GM18870 (cell line): ENCODE data around the gene ZNF358.

Source experiments
- ATAC-seq: cut with Tn5 transposase; IDR thresholded peaks from one replicate; pipeline ENCODE4 v1.9.1; 2021; ENCODE audit warnings: moderate library complexity; ENCODE audit not compliant: unreplicated experiment

ZNF358 gene

DNA sequence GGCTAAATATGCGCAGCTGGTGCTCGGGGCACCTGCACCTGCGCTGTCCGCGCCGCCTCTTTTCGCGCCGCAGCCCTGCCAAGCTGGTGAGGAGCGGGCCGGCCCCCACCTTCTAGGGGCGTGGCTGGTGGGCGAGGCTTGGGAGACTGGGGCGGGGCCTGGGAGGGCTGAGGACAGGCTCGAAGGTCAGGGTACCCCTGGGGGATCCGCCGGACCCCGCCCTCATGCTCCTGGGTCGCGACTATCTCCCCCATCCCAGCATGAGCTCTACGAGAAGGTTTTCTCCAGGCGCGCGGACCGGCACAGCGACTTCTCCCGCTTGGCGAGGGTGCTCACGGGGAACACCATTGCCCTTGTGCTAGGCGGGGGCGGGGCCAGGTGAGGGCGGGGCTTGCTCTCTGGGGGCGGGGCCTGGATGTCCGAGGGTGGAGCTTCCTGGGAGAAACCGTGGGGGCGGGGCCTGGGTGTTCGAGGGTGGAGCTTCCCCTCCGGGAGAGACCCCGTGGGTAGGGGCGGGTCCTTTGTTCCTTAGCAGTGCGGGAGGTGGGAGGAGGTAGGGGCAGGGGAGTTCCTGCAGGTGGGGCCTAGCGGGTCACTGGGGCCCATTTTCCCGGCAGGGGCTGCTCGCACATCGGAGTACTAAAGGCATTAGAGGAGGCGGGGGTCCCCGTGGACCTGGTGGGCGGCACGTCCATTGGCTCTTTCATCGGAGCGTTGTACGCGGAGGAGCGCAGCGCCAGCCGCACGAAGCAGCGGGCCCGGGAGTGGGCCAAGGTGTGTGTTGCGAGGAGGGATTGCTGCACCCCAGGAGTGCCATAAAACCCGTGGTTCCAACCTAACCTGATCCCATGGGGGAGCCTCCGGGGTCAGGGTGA, 39.3 kb downstream of the ZNF358 start:
- ATAC-seq: no peak

DNA sequence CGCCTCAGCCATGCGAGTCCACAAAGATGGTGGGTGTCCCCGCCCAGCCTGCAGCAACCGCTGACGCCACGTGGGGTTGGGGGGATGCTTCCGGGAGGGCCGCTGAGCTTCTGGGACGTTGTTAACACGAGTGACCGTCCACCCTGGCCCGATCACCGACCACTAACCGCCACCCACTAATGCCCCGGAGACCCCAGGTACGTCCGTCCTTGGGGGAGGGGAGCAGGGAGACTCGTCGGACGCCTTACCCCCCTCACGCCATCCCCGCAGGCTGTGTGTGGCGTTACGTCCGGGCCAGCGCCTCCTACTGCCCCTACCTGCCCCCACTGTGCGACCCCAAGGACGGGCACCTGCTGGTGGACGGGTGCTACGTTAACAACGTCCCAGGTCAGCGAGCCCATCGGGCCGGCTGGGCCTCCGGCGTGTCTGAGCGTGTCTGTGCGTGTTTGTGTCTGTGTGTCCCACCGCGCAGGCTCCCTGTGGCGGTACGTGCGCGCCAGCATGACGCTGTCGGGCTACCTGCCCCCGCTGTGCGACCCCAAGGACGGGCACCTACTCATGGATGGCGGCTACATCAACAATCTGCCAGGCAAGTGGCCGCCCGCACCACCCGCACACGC, 40.9 kb downstream of the ZNF358 start:
- no peak for ATAC-seq

DNA sequence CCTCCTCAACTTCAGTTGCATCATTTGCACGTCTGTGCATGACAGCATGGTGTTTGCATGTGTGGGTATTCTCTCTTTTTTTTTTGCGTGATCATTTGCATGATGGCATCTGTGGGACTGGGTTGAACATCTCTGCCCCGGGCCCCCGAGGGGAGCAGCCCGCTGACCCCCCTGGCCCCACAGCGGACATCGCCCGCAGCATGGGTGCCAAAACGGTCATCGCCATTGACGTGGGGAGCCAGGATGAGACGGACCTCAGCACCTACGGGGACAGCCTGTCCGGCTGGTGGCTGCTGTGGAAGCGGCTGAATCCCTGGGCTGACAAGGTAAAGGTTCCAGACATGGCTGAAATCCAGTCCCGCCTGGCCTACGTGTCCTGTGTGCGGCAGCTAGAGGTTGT, 42.8 kb downstream of the ZNF358 start:
- no peak for ATAC-seq

DNA sequence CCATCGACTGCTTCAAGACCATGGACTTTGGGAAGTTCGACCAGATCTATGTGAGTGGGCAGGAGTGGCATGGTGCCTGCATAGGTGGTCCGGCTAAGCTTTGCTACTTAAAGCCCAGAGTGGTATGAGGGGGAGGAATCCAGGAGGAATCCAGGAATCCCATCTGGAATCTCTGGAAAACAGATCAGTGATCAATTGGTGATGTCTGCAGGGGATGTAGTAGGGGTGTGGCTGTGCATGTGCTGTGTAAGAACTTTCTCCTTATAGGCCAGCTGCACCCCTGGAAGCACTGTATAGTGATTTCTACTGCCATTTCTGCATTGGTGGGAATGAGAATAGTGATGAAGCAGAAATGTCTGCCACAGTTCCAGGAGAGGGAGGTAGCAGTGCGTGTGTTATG, 43.2 kb downstream of the ZNF358 start:
- no peak for ATAC-seq

DNA sequence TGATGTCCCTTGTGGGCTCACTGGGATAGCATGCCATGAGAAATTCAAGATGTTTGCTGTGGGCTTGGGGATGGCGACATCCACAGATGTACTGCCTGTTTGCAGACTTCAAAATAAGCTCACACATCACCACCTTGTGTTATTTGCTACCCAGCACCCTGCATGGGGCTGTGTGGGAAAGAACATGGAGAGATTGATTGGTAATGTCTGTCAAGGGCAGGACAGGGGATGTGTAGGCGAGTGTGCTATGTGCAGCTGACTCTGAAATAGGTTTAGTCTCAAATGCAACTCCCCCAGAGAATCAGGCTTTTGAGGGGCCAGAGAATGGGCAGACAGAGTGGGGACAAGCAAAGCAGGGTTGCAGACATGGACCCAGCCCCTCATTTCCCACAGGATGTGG, 44.4 kb downstream of the ZNF358 start:
- no peak for ATAC-seq

DNA sequence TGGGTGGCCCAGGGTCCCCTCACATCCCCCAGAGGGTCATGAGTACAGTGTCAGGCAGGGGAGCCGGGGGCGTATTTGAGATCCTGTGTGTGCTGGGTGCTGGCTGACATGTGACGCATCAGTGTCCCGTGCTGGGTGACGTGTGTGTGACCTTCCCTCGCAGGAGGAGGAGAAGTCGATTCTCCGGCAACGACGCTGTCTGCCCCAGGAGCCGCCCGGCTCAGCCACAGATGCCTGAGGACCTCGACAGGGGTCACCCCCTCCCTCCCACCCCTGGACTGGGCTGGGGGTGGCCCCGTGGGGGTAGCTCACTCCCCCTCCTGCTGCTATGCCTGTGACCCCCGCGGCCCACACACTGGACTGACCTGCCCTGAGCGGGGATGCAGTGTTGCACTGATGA, 45.4 kb downstream of the ZNF358 start:
- no peak for ATAC-seq

DNA sequence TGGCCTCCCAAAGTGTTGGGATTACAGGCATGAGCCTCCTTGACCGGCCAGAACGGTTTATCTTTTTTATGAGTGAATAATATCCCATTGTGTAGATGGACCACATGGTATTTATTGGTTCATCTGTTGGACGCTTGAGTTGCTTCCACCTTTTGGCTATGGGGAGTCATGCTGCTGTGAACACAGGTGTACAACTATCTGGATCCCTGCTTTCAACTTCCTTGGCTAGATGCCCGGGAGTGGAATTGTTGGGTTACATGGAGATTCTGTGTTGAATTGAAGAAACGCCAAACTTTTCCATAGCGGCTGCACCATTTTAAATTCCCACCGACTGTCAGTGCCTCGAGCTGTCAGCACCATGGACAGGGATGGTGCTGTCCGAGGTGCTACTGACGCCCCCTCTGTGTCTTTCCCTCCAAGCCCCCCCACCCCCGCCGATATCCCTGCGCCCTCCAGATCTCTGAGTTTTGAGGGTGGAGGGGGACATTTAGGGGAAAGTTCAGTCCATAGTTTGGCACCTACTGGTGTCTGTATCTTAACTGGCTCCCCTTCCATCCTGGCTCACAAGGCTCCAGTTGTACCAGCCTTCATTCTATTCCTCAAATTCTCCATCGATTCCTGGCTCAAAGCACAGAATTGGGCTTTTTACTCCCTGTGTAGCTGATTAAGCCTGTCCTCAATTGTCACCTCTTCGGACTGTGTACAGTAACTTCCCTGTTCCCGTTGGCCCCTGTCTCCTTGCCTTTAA, 46.9 kb downstream of the ZNF358 start:
- no peak for ATAC-seq

DNA sequence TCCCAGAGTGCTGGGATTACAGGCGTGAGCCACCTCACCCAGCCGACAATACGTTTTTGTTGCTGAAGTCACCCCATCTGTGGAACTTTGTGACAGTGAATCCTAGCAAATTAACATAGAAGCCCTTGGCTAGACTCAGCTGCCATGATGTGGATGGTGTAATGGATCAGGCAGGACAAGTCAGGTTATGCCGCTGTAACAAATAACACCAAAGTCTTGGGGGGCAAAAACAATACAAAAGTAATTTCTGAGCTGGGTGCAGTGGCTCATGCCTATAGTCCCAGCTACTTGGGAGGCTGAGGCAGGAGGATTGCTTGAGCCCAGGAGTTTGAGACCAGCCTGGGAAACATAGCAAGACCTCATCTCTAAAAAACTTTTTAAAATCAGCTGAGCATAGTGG, 49.0 kb downstream of the ZNF358 start:
- no peak for ATAC-seq

DNA sequence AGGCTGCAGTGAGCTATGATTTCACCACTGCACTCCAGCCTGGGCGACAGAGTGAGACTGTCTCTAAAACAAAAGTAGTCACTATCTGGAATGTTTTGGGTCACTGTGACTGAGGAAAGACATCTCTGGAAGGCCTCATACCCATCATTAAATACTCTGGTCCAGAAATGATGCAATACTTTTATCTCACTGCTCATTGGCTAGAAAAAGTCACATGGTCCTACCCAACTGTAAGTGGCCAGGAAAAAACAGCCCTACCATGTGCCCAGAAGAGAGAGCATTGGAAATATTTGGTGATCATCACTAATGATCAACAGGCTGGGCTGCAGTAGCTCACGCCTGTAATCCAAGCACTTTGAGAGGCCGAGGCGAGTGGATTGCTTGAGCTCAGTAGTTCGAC, 49.4 kb downstream of the ZNF358 start:
- ATAC-seq: no peak
